ENCODE data around the gene BCORL1. TPM values are rescaled to one million over a fixed set of nuclear protein-coding genes. Genes with fewer than 3 reads are reported as not detected.

The BCORL1 gene
- total RNA-seq, 1 donor from 2014 or later: 22.3 TPM

DNA sequence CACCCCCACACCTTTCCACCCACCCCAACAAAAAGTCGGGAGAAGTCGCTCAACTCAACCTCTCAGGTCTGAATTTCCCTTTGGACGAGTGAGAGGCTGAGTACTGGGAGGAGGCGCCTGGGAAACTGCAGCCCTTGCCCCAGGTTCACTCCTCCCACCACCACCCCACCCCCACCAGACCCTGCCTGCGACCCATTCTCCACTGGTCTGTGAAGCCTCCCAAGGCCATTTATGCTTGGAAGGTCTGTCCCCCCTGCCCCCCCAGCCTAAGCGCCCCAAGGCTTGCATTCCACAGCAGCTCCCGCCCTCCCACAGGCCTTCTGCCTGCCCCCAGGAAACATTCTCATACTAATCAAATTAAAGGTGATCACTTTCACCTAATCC is 100.7 kb downstream of the BCORL1 start:
- H4K20me1 ChIP-seq (ENCODE audit: insufficient read depth, low read length): peaks cover 55% of the 10 kb centered on the region

DNA sequence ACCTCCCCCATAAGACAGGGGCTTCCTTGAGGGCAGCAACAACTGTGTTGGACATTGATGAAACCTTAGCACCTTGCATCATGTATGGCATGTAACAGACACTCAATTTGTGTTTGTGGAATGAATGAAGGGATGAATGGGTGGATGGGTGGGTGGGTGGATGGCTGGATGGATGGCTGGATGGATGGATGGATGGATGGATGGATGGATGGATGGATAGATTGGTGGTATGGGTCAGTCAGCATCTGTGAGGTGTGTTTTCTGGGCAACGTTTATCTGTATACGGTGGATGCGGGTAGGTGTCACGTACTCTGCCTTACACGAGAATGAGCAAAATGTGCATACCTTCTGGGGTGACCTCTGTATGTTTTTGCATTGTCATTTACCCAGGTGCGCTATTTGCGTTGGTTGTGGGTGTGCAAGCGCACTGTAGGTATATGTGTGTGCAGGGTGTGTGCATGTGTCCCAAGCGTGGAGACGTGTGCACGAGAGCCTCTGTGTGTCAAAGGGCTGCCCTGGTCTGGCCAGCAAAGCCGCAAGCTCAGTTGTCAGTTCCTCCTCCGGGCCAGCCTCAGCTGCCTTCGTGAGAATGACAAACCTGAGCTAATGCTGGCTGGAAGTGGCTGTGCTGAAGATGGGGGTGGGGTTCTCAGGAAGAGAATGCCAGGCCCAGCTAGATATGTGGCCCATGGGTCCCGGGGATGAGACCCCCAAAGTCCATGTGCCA is 101.4 kb downstream of the BCORL1 start:
- peaks cover 2% of the 10 kb centered on the region for H3K9me3 Mint-ChIP-seq (ENCODE audit: unreplicated experiment)

More for the DNA sequence above, 100.7 kb downstream of the BCORL1 start:
- Histone ChIP-seq H3K9me3 (ENCODE audit: insufficient read depth, low read depth, low read length) (no peaks in the 10 kb centered on the region), H3K79me2 (ENCODE audit: insufficient read depth, low read length) (peaks cover 26% of the 10 kb centered on the region), H3K27me3 (ENCODE audit: insufficient read depth, low read length) (no peaks in the 10 kb centered on the region), H2AFZ (ENCODE audit: low read depth, low read length) (no peak overlapping the region), H3K4me1 (ENCODE audit: insufficient read depth, low read length) (peaks cover 8% of the 10 kb centered on the region), H3K27ac (ENCODE audit: low read depth, low read length) (no peak overlapping the region), H3K9ac (ENCODE audit: low read length) (no peak overlapping the region), H3K36me3 (ENCODE audit: insufficient read depth, low read length) (no peaks in the 10 kb centered on the region), H3K4me3 (ENCODE audit: insufficient read depth, low read depth, low read length) (no peak overlapping the region), H3K4me2 (ENCODE audit: low read length) (no peak overlapping the region)
- DNase-seq (ENCODE audit: low read depth) (no peak), FAIRE-seq (no peak)
- Mint-ChIP-seq H3K27me3 (ENCODE audit: low read depth, unreplicated experiment) (no peaks in the 10 kb centered on the region), H3K36me3 (ENCODE audit: low read depth, unreplicated experiment) (peaks cover 8% of the 10 kb centered on the region), H3K4me3 (ENCODE audit: unreplicated experiment) (no peak overlapping the region), H3K4me1 (ENCODE audit: low read depth, unreplicated experiment) (peaks cover 41% of the 10 kb centered on the region), H3K27ac (ENCODE audit: unreplicated experiment) (peak overlapping the region; percentile 14), H3K9me3 (ENCODE audit: unreplicated experiment) (peaks cover 2% of the 10 kb centered on the region)
- TF ChIP-seq, protein P1, sequence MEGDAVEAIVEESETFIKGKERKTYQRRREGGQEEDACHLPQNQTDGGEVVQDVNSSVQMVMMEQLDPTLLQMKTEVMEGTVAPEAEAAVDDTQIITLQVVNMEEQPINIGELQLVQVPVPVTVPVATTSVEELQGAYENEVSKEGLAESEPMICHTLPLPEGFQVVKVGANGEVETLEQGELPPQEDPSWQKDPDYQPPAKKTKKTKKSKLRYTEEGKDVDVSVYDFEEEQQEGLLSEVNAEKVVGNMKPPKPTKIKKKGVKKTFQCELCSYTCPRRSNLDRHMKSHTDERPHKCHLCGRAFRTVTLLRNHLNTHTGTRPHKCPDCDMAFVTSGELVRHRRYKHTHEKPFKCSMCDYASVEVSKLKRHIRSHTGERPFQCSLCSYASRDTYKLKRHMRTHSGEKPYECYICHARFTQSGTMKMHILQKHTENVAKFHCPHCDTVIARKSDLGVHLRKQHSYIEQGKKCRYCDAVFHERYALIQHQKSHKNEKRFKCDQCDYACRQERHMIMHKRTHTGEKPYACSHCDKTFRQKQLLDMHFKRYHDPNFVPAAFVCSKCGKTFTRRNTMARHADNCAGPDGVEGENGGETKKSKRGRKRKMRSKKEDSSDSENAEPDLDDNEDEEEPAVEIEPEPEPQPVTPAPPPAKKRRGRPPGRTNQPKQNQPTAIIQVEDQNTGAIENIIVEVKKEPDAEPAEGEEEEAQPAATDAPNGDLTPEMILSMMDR (IDR thresholded peaks at IDR 0.05; ENCODE audit: insufficient read depth, low read depth, low read length): no peak
- no peak for TF ChIP-seq EZH2 (IDR thresholded peaks at IDR 0.05; ENCODE audit: insufficient read depth, low read length)

More for the DNA sequence above, 101.4 kb downstream of the BCORL1 start:
- H3K36me3 ChIP-seq (ENCODE audit: insufficient read depth, low read length): no peaks in the 10 kb centered on the region
- Mint-ChIP-seq H3K27me3 (ENCODE audit: low read depth, unreplicated experiment) (no peaks in the 10 kb centered on the region), H3K4me3 (ENCODE audit: unreplicated experiment) (no peak overlapping the region), H3K27ac (ENCODE audit: unreplicated experiment) (peak overlapping the region; percentile 14), H3K4me1 (ENCODE audit: low read depth, unreplicated experiment) (peaks cover 41% of the 10 kb centered on the region), H3K36me3 (ENCODE audit: low read depth, unreplicated experiment) (peaks cover 8% of the 10 kb centered on the region)
- DNase-seq (ENCODE audit: low read depth) (no peak), FAIRE-seq (no peak)
- H3K4me2 ChIP-seq (ENCODE audit: low read length): no peak overlapping the region
- TF ChIP-seq, protein P1 (IDR thresholded peaks at IDR 0.05; ENCODE audit: insufficient read depth, low read depth, low read length): no peak
- TF ChIP-seq EZH2 (IDR thresholded peaks at IDR 0.05; ENCODE audit: insufficient read depth, low read length): no peak
- H4K20me1 ChIP-seq (ENCODE audit: insufficient read depth, low read length): peaks cover 55% of the 10 kb centered on the region
- no peaks in the 10 kb centered on the region for H3K27me3 ChIP-seq (ENCODE audit: insufficient read depth, low read length)
- H3K79me2 ChIP-seq (ENCODE audit: insufficient read depth, low read length): peaks cover 29% of the 10 kb centered on the region
- no peak overlapping the region for H3K27ac ChIP-seq (ENCODE audit: low read depth, low read length)
- no peaks in the 10 kb centered on the region for H3K9me3 ChIP-seq (ENCODE audit: insufficient read depth, low read depth, low read length)
- H3K4me1 ChIP-seq (ENCODE audit: insufficient read depth, low read length): peaks cover 8% of the 10 kb centered on the region
- H2AFZ ChIP-seq (ENCODE audit: low read depth, low read length): no peak overlapping the region
- H3K4me3 ChIP-seq (ENCODE audit: insufficient read depth, low read depth, low read length): no peak overlapping the region
- no peak overlapping the region for H3K9ac ChIP-seq (ENCODE audit: low read length)

Data from astrocyte (in vitro differentiated cells and primary cell).